ENCODE results near the gene PTH2.
"Not testable (repeated sequence)": the region's sequence is repeated elsewhere in the genome, so short reads cannot be mapped to it uniquely, and the experiment has no call there.

Gene PTH2

GRCh38 chr19:49447485-49448431 is 24.5 kb upstream of the PTH2 start:
- DNase-seq: no peak

GRCh38 chr19:49445997-49446396 is 22.8 kb upstream of the PTH2 start:
- DNase-seq: no peak

GRCh38 chr19:49444100-49444700 is 21.0 kb upstream of the PTH2 start:
- not testable (repeated sequence) for DNase-seq

GRCh38 chr19:49443366-49444099 is 20.3 kb upstream of the PTH2 start:
- DNase-seq: peak; percentile 93

- peak; percentile 60 for DNase-seq
Measured at GRCh38 chr19:49442771-49443365, 19.6 kb upstream of the PTH2 start.

- no peak for DNase-seq
Measured at GRCh38 chr19:49442354-49442753, 19.1 kb upstream of the PTH2 start.

- DNase-seq: no peak
Measured at GRCh38 chr19:49441960-49442350, 18.7 kb upstream of the PTH2 start.

- DNase-seq: peak; percentile 56
Measured at GRCh38 chr19:49441210-49441959, 18.1 kb upstream of the PTH2 start, which contains the start of gene SLC17A7. TSS of gene SLC17A7 (minus strand) at chr19:49441527. CDS start at chr19:49441379, 148 bp downstream.

GRCh38 chr19:49440439-49441209 is 17.4 kb upstream of the PTH2 start:
- DNase-seq: no peak

- DNase-seq: no peak
Measured at GRCh38 chr19:49439836-49440235, 16.6 kb upstream of the PTH2 start.

- DNase-seq: no peak
Measured at GRCh38 chr19:49438261-49438660, 15.0 kb upstream of the PTH2 start.

GRCh38 chr19:49437231-49437630 is 14.0 kb upstream of the PTH2 start:
- DNase-seq: no peak

GRCh38 chr19:49436381-49437017 is 13.3 kb upstream of the PTH2 start:
- DNase-seq: peak; percentile 61

GRCh38 chr19:49435670-49436069 is 12.4 kb upstream of the PTH2 start:
- no peak for DNase-seq

- DNase-seq: no peak
Measured at GRCh38 chr19:49434907-49435583, 11.8 kb upstream of the PTH2 start.

GRCh38 chr19:49433240-49433901 is 10.1 kb upstream of the PTH2 start:
- no peak for DNase-seq

GRCh38 chr19:49432141-49433073 is 9.2 kb upstream of the PTH2 start:
- DNase-seq: peak; percentile 46

- peak; percentile 47 for DNase-seq
Measured at GRCh38 chr19:49431330-49431749, 8.1 kb upstream of the PTH2 start.
